Mesothelial cell of epicardium (in vitro differentiated cells): ENCODE measurements around the gene UNK. TPM values are rescaled to one million over a fixed set of nuclear protein-coding genes. Genes with fewer than 3 reads are reported as not detected.

Source experiments
- DNase-seq, 2 experiments: peaks; one replicate each; pipeline ENCODE4 v3.0.0; 2021; ENCODE audit warnings: low spot score in 2 of 2; ENCODE audit not compliant: unreplicated experiment in 2 of 2
- H3K27ac Mint-ChIP-seq: 2 replicates; pipeline ENCODE4 v1.8.0; 2021; ENCODE audit warnings: mixed read lengths
- H3K27me3 Mint-ChIP-seq: 2 replicates; pipeline ENCODE4 v1.8.0; 2021; ENCODE audit warnings: low read depth, mixed read lengths
- H3K36me3 Mint-ChIP-seq: 2 replicates; pipeline ENCODE4 v1.8.0; 2021; ENCODE audit warnings: mixed read lengths
- H3K4me1 Mint-ChIP-seq: 2 replicates; pipeline ENCODE4 v1.8.0; 2021; ENCODE audit warnings: mixed read lengths
- H3K4me3 Mint-ChIP-seq: 2 replicates; pipeline ENCODE4 v1.8.0; 2021; ENCODE audit warnings: mild to moderate bottlenecking, moderate library complexity, mixed read lengths
- H3K9me3 Mint-ChIP-seq: 2 replicates; pipeline ENCODE4 v1.8.0; 2021; ENCODE audit warnings: mixed read lengths
- CTCF ChIP-seq: fragments of 200-600 bp; sonication (generic); IDR thresholded peaks from one replicate; pipeline ENCODE4 v1.5.0; 2021; ENCODE audit warnings: antibody characterized with exemption; ENCODE audit not compliant: unreplicated experiment
- total RNA-seq: library from RNA; stranded (reverse); gene quantifications from 3 replicates; pipeline ENCODE4 v1.2.1, GENCODE V29; 2021

UNK gene
- total RNA-seq, 1 donor from 2014 or later = 66.4 TPM

- no peak overlapping the region for H3K4me3 Mint-ChIP-seq
- peaks cover 24% of the 10 kb centered on the region for H3K36me3 Mint-ChIP-seq
- TF ChIP-seq CTCF = no peak
- DNase-seq = no peak
- no peaks in the 10 kb centered on the region for H3K9me3 Mint-ChIP-seq
- no peaks in the 10 kb centered on the region for H3K27me3 Mint-ChIP-seq
- no peak overlapping the region for H3K27ac Mint-ChIP-seq
- H3K4me1 Mint-ChIP-seq = no peaks in the 10 kb centered on the region
Measured at GRCh38 chr17:75821552-75821951, 36.9 kb downstream of the UNK start.

- no peak for TF ChIP-seq CTCF
- no peak for DNase-seq
- no peak overlapping the region for H3K27ac Mint-ChIP-seq
- peaks cover 4% of the 10 kb centered on the region for H3K4me1 Mint-ChIP-seq
- H3K4me3 Mint-ChIP-seq = no peak overlapping the region
- H3K9me3 Mint-ChIP-seq = no peaks in the 10 kb centered on the region
- H3K27me3 Mint-ChIP-seq = no peaks in the 10 kb centered on the region
- H3K36me3 Mint-ChIP-seq = peaks cover 24% of the 10 kb centered on the region
Measured at GRCh38 chr17:75822119-75822799, 37.7 kb downstream of the UNK start.

GRCh38 chr17:75822800-75823166, 38.2 kb downstream of the UNK start:
- Mint-ChIP-seq H3K27me3 (no peaks in the 10 kb centered on the region), H3K4me1 (peaks cover 9% of the 10 kb centered on the region), H3K9me3 (no peaks in the 10 kb centered on the region), H3K36me3 (peaks cover 24% of the 10 kb centered on the region), H3K4me3 (no peak overlapping the region), H3K27ac (no peak overlapping the region)
- no peak for DNase-seq
- no peak for TF ChIP-seq CTCF

GRCh38 chr17:75823257-75824041, 38.8 kb downstream of the UNK start:
- DNase-seq = no peak
- H3K4me3 Mint-ChIP-seq = no peak overlapping the region
- TF ChIP-seq CTCF = no peak
- peaks cover 15% of the 10 kb centered on the region for H3K4me1 Mint-ChIP-seq
- H3K9me3 Mint-ChIP-seq = no peaks in the 10 kb centered on the region
- no peak overlapping the region for H3K27ac Mint-ChIP-seq
- H3K36me3 Mint-ChIP-seq = peaks cover 23% of the 10 kb centered on the region
- H3K27me3 Mint-ChIP-seq = no peaks in the 10 kb centered on the region

GRCh38 chr17:75824050-75824552, 39.5 kb downstream of the UNK start:
- TF ChIP-seq CTCF = no peak
- H3K27me3 Mint-ChIP-seq = no peaks in the 10 kb centered on the region
- peaks cover 15% of the 10 kb centered on the region for H3K4me1 Mint-ChIP-seq
- no peak for DNase-seq
- no peak overlapping the region for H3K4me3 Mint-ChIP-seq
- peaks cover 17% of the 10 kb centered on the region for H3K36me3 Mint-ChIP-seq
- peak overlapping the region; percentile 9 for H3K27ac Mint-ChIP-seq
- no peaks in the 10 kb centered on the region for H3K9me3 Mint-ChIP-seq
